SKM-1 (cell line): ENCODE data around the gene C22orf42.
"Not testable (repeated sequence)": the region's sequence is repeated elsewhere in the genome, so short reads cannot be mapped to it uniquely, and the experiment has no call there.

Source experiments
- DNase-seq: peaks from one replicate; lab custom pipeline; 2025; ENCODE audit not compliant: unreplicated experiment; lab: John Stamatoyannopoulos, UW

C22orf42 gene

DNA sequence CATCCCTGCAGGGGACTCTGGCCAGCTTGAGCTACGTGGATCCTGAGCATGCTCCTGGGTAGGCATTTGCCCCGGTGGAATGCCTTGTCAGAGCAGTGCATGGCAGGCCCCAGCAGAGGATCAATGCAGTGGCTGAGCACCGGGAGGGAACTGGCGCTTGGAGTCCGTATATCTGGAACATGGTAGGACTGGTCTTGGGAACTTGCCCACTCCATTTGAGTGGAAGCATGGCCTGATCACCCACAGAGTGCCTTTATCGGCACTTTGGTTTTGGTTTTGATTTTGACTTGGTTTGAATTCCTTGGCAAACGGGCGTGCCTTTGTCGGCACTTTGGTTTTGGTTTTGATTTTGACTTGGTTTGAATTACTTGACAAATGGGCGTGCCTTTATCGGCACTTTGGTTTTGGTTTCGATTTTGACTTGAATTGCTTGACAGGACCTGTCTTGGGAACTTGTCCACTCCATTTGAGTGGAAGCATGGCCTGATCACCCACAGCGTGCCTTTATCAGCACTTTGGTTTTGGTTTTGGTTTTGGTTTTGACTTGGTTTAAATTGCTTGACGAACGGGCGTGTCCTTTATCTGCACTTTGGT, 21.3 kb downstream of the C22orf42 start:
- DNase-seq, result not testable (repeated sequence)

DNA sequence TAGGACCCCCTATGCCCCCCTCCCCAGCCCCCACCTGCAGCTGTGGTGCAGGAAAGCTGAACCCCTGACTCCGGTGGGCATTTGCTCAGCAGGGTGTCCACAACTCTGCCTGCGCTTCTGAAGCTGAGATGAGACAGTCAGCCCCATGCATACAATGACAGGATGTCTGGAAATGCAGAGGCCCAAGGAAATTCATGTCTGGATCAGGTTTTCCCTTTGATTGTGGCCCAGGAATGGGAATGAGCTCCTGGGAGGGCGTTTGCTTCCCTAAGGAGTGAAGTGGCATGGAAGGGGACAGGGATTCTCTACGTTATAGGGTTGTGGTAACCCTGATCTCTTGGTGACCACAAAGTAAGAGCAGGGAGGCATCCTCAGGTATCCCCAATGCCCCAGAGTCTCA, 22.2 kb downstream of the C22orf42 start:
- DNase-seq, result not testable (repeated sequence)

DNA sequence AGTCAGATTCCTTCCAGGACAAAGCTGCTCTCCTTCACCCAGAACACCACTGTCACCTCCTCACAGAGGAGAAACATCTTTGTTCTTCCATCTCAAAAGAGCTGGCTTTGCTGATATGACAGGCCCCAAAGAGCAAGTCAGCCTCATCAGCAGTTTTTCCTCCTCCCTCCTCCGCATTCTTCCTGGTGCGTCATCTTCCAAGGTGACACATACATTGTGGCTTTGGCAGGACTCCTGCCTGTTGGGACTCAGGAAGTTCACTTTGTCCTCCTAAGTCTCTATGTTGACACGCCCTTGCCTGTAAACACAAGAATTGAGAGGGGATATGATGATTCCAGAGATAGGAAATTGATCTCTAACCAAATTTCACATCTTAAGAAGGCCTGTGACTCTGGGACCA, 23.1 kb downstream of the C22orf42 start:
- DNase-seq, result not testable (repeated sequence)

DNA sequence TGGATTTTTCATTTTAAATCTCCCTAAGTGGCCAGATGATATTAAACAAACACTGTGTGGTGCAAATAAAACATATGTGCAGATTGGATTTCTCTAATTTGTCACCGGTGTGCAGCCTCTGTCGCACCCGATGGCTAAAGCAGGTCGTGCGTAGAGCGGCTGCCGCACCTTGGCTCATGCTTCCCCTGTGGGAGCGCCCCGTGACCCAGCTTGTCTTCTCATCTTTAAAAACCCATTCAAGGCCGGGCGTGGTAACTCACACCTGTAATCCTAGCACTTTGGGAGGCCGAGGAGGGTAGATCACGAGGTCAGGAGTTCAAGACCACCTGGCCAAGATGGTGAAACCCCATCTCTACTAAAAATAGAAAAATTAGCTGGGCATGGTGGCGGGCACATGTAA, 24.3 kb downstream of the C22orf42 start:
- not testable (repeated sequence) for DNase-seq

DNA sequence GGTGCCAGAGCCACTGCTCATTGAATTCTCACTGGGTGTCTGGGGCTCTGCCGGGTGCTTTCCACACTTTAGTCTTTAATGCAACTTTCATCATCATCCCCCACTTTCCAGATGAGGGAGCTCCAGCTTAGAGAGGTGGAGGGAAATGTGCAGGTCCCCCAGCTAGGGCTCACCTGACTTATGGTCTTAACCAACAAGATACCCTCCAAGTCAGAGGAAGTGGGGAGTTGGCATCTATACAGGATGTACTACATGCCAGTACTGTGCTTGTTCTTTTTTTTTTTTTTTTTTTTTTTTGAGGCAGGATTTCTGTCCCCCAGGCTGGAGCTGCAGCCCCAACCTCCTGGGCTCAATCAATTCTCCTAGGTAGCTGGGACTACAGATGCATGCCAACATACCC, 26.3 kb downstream of the C22orf42 start:
- no peak for DNase-seq

DNA sequence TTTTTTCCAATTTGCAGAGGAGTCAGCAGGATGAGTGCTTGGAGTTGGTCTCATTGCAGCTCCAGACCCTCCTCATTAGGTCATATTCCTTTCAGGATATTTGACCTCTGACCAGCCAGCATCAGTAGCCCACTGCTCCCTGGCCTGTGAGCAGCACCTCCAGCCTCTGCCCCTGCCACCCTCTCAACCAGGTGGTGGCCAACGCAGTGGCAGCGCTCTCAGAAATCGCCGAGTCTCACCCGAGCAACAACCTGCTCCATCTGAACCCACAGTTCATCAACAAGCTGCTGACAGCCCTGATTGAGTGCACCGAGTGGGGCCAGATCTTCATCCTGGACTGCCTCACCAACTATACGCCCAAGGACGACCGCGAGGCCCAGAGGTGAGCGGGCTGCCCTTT, 27.0 kb downstream of the C22orf42 start:
- no peak for DNase-seq

DNA sequence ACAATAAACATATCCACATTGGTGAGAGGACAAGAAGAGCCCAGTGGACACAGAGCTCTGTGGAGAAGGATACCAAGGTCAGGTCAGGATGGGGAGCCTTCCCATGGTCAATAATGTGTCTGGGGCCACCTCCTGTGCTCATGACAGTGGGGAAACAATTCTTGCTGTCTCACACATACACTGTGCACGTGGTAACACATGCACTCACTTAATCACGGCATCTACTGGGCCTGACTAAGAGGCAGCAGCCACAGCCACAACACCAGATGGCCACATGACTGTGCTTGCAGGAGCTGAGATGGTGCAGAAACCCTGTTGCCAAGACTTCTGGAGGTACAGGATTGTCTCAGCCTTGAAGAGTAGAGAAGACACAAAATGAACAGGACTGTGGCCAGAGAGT, 28.6 kb downstream of the C22orf42 start:
- DNase-seq, result no peak

DNA sequence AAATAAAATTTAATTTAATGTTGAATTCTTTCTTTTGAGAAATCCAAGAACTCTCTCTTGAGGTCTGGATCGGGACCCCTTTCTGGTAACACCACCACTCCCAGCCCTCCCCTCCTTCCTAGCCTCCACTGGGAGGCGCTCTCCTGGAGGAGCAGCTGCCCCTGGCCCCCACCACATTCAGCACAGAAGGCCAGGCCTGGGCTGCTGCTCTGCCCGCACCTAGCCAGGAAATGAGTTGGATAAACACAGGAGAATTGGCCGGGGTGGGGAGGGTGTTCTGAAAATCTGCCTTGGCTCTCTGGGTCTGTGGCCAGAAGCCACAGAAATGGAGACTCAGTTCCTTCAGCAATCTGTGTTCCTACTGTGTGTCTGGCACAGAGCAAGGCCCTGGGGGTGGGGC, 31.2 kb downstream of the C22orf42 start:
- DNase-seq, result no peak

DNA sequence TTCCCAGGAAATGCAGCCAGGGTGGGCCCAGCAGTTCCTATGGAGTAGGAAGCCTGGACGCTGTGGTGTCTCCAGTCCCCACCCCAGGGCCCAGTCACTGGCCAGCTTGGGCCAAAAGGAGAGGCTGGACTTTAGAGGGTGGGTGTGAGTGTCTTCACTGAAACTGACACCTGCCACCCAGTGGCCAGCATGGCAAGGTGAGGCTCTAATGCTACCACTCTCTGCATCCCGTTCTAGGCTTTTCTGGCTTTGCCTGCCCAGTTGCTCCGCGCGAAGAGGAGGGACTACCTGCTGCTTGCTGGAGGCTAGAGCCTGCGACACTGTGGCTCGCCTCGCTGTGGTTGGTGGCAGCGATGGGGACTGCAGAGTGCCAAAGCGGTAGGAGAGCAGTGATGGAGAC, 35.4 kb downstream of the C22orf42 start:
- no peak for DNase-seq

DNA sequence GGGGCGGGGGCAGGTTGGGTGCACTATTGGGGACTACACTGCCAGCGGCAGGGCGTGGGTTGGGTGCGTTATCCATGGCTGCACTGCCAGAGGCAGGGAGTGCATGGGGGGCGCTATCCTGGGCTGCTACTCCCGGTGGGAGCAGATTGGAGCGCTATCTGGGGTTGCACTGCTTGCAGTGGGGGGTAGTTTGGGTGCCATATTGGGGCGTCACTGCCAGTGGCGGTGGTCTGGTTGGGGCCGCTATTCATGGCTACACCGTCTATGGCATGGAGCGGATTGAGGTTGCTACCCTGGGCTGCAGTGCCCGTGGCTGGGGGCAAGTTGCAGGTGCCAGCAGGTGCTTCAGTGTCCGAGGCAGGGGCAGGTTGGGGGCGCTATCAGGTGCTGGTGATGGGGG, 36.2 kb downstream of the C22orf42 start:
- DNase-seq, result no peak

DNA sequence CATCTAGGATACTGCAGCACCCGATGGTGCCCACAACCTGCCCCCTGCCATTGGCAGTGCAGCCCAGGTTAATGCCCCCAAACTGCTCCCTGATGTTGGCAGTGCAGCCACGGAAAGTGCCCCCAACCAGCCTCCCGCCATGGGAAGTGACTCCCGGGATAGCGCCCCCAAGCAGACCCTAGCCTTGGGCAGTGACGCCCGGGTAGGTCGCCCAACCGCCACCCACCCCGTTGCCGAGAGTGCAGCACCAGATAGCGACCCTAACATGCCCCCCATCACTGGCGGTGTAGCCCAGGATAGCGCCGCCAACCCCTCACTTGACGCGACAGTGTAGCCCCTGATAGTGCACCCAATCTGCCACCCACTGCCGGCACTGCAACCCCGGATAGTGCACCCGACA, 38.5 kb downstream of the C22orf42 start:
- DNase-seq, result no peak

DNA sequence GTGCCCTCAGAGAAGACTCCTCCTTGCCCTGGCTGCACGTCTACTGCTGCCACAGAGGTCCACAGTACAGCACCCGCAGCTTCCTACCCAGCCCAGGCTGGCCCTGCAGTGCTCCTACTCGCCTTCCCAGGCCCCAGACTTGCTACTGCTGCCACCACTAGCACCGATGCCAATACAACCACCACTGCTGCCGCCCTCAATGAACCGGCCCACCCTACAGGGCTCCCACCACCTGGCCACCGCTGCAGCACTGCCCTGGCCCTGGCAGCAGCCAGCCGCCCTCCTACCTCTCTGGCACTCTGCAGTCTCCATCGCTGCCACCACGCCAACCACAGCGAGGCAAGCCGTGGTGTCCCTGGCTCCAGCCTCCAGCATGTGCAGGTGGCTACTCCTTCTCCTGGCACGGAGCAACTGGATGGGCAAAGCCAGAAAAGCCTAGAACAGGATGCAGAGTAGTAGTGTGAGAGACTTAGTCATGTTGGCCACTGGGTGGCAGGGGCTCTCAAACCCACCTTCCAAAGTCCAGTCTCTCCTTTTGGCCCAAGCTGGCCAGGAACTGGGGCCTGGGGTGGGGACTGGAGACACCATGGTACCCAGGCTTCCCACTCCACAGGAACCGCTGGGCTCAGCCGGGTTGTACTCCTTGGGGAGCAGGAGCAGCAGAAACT, 39.4 kb downstream of the C22orf42 start:
- DNase-seq, result no peak

DNA sequence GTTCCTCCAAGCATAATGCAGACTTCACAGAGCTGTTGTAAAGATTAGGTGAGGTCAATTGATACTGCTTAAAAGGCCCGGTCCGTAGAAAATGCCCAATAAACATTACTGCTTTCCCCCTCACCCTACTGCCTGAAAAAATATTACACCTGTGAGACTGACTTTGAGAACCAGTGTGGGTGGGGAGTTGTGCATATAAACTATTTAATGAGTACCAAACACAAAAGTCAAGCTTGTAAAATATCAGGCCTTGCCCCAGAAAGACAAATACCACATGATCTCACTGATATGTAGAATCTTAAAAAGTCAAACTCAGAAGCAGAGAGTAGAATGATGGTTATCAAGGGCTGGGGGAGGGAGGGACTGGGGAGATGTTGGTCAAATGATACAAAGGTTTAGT, 46.7 kb downstream of the C22orf42 start:
- DNase-seq, result no peak

DNA sequence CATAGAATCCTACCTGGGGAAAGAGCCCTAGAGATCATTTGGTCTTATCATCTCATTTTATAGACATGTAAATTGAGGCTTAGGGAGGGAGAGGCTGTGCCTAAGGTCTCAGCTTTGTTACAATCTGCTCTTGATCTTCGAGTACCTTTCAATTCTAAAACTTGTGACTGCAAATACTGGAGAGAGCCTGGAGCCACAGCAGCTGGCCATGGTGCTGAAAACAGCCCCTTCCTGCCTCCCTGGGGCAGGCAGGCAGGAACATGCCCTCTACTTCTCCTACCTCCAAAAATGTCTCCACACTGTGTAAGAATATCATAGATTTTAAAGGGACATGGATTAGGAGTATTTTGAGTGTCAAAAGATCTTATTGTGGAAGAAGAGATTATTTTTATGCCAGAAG, 52.2 kb downstream of the C22orf42 start:
- DNase-seq, result no peak

DNA sequence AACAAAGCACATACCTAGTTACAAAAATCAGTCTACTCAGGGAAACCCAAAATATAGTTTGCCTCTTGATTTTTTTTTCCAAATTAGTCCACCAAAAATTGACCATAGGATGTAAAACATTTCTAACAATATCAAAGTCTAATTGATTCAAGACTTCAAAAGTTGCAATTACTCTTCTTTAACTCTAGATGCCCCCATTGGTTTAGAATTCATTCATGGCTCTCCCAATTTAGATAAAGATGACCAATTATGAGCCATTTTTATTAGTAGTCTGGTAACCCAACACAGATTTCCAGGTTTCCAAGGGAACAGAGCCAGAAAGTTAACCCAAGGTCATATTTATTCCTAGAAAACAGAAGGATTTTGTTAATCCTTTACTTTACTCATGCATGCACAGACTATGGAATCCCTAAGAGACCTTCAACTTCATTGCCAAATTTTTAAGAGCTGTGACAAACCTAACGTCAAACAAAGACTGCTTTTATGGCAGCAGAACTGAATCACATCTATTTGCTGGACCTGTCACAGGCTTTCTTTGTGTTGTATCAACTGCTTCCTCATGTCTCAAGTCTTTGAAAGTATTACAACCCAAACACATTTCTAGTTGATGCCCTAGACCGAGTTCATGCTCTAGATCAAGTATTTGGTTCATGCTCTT, 55.3 kb downstream of the C22orf42 start:
- no peak for DNase-seq

DNA sequence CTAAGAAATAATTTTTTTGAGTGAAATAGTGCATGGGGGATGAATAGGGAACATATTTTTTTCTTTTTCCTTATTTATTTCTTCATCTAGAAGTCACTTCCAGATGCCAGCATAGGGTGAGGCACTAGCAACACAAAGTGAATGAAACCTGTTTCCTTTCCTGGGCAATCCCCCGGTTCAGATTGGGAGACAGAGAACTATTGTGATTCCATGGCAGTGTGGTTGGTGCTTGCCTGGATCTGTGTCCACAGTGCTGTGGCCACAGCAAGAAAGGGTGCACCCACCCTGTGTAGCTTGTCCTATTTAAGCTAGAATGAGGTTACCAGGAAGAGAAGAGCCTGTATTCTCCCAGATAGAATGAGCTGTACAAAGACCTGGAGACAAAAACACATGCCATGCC, 58.4 kb downstream of the C22orf42 start:
- DNase-seq, result no peak
